H1 (cell line): ENCODE data around the gene GCFC2. TPM values are rescaled to one million over a fixed set of nuclear protein-coding genes. Genes with fewer than 3 reads are reported as not detected.

Experiments
- CTCF ChIA-PET: fragments of 300-600 bp; sonication (Branson Sonifier 250); formaldehyde crosslinking; loops from one replicate; lab custom pipeline; 2021; ENCODE audit not compliant: partially characterized antibody; lab: Charles Lee
- POLR2A ChIA-PET: fragments of 300-600 bp; sonication (Branson Sonifier 250); formaldehyde crosslinking; loops from one replicate; lab custom pipeline; 2021; ENCODE audit warnings: inconsistent platforms; ENCODE audit not compliant: partially characterized antibody; lab: Charles Lee
- DNase-seq, 2 experiments: peaks; one replicate each; pipeline versions ENCODE4 v3.0.0 to v3.0.0-alpha.2; 2010 to 2022; ENCODE audit warnings: low spot score in 2 of 2, low read depth in 1 of 2, mixed read lengths in 1 of 2
- FAIRE-seq: peaks from 2 replicates; lab custom pipeline; 2011; peaks lifted over from hg19 to GRCh38; lab: Jason Lieb, UNC
- H2AFZ ChIP-seq: 2 replicates; pipeline ENCODE4 v1.8.1; 2012; ENCODE audit warnings: low read length, inconsistent platforms
- H2AK5ac ChIP-seq: 2 replicates; pipeline ENCODE4 v1.6.1; 2013; ENCODE audit warnings: low read depth, low read length
- H2BK120ac ChIP-seq: replicated peaks from 2 replicates; pipeline ENCODE3; 2013; ENCODE audit warnings: low read depth, low read length, inconsistent platforms
- H2BK12ac ChIP-seq: 2 replicates; pipeline ENCODE4 v1.6.1; 2013; ENCODE audit warnings: low read depth, low read length
- H2BK15ac ChIP-seq: 2 replicates; pipeline ENCODE4 v1.6.1; 2013; ENCODE audit warnings: low read length
- H2BK20ac ChIP-seq: 2 replicates; pipeline ENCODE4 v1.6.1; 2013; ENCODE audit warnings: low read length
- H2BK5ac ChIP-seq: 2 replicates; pipeline ENCODE4 v1.6.1; 2013; ENCODE audit warnings: low read depth, low read length
- H3K14ac ChIP-seq: 2 replicates; pipeline ENCODE4 v1.6.1; 2013; ENCODE audit warnings: inconsistent platforms; ENCODE audit not compliant: insufficient read length
- H3K18ac ChIP-seq: 2 replicates; pipeline ENCODE4 v1.6.1; 2013; ENCODE audit warnings: low read length; ENCODE audit errors: extremely low read depth
- H3K23ac ChIP-seq: 2 replicates; pipeline ENCODE4 v1.6.1; 2013; ENCODE audit warnings: inconsistent platforms; ENCODE audit not compliant: insufficient read length
- H3K23me2 ChIP-seq: 2 replicates; pipeline ENCODE4 v1.6.1; 2013; ENCODE audit warnings: low read depth, low read length
- H3K27ac ChIP-seq: 2 replicates; pipeline ENCODE4 v1.6.1; 2011; ENCODE audit warnings: low read depth, low read length, inconsistent platforms
- H3K27me3 ChIP-seq, 4 experiments: replicated peaks in 1 of 4; 1 replicate in 1 of 4; 2 replicates in 3 of 4; pipeline versions ENCODE4 v1.6.1 to v1.8.1; 2011 to 2013; ENCODE audit warnings: low read length in 3 of 4, mild to moderate bottlenecking in 3 of 4, inconsistent platforms in 2 of 4, mixed read lengths in 2 of 4, moderate library complexity in 1 of 4; ENCODE audit not compliant: control insufficient read depth in 3 of 4, insufficient read depth in 3 of 4; ENCODE audit errors: extremely low read depth in 1 of 4
- H3K36me3 ChIP-seq, 4 experiments: 2 replicates each; pipeline versions ENCODE4 v1.6.1 to v1.8.1; 2011 to 2013; ENCODE audit warnings: mild to moderate bottlenecking in 4 of 4, low read length in 3 of 4, moderate library complexity in 2 of 4, control low read depth in 1 of 4, inconsistent platforms in 1 of 4; ENCODE audit not compliant: insufficient read depth in 4 of 4, control insufficient read depth in 2 of 4
- H3K4ac ChIP-seq: replicated peaks from 2 replicates; pipeline ENCODE3; 2013; ENCODE audit warnings: low read length, low read depth, mixed read lengths, inconsistent platforms; ENCODE audit not compliant: insufficient read length
- H3K4me1 ChIP-seq, 4 experiments: replicated peaks in 1 of 4; 1 replicate in 1 of 4; 2 replicates in 3 of 4; pipeline versions ENCODE4 v1.6.1 to v1.8.1; 2011 to 2013; ENCODE audit warnings: low read length in 3 of 4, inconsistent platforms in 2 of 4, mixed read lengths in 1 of 4; ENCODE audit not compliant: insufficient read depth in 4 of 4, control insufficient read depth in 3 of 4
- H3K4me2 ChIP-seq, 2 experiments: 2 replicates each; pipeline versions ENCODE4 v1.6.1 to v1.8.1; 2011 to 2013; ENCODE audit warnings: low read depth in 2 of 2, low read length in 2 of 2, control low read depth in 1 of 2, inconsistent platforms in 1 of 2, mild to moderate bottlenecking in 1 of 2; ENCODE audit not compliant: insufficient read depth in 1 of 2
- H3K4me3 ChIP-seq, 4 experiments: fragments of 200-600, 300-600 bp in 1 of 4; sonication (generic), shearing (Covaris generic), sonication (Bioruptor Twin) in 1 of 4; 2 replicates each; pipeline versions ENCODE4 v1.5.1 to v1.8.1; 2011 to 2016; ENCODE audit warnings: low read length in 4 of 4, low read depth in 3 of 4, control low read depth in 2 of 4, inconsistent platforms in 2 of 4, mild to moderate bottlenecking in 2 of 4, mixed read lengths in 1 of 4, moderate library complexity in 1 of 4; ENCODE audit not compliant: insufficient read depth in 2 of 4; ENCODE audit errors: extremely low read depth in 1 of 4
- H3K56ac ChIP-seq: replicated peaks from 2 replicates; pipeline ENCODE3; 2013; ENCODE audit warnings: low read depth, mild to moderate bottlenecking, mixed read lengths, low read length, inconsistent platforms; ENCODE audit not compliant: insufficient read length
- H3K79me1 ChIP-seq: 2 replicates; pipeline ENCODE4 v1.6.1; 2013; ENCODE audit warnings: low read depth, low read length, control low read depth
- H3K79me2 ChIP-seq, 2 experiments: 2 replicates each; pipeline versions ENCODE4 v1.6.1 to v1.8.1; 2012 to 2013; ENCODE audit warnings: low read length in 2 of 2, mild to moderate bottlenecking in 2 of 2, inconsistent platforms in 1 of 2; ENCODE audit not compliant: insufficient read depth in 2 of 2, control insufficient read depth in 1 of 2
- H3K9ac ChIP-seq, 4 experiments: replicated peaks in 1 of 4; 1 replicate in 1 of 4; 2 replicates in 3 of 4; pipeline versions ENCODE4 v1.6.1 to v1.8.1; 2011 to 2013; ENCODE audit warnings: low read depth in 3 of 4, low read length in 3 of 4, control low read depth in 2 of 4, mild to moderate bottlenecking in 2 of 4, moderate library complexity in 2 of 4, inconsistent platforms in 1 of 4; ENCODE audit errors: extremely low read depth in 1 of 4
- H3K9me3 ChIP-seq, 2 experiments: 2 replicates each; pipeline versions ENCODE4 v1.6.1 to v1.8.1; 2012 to 2013; ENCODE audit warnings: mild to moderate bottlenecking in 2 of 2, moderate library complexity in 2 of 2, control low read depth in 1 of 2, inconsistent platforms in 1 of 2, low read depth in 1 of 2, low read length in 1 of 2, mixed read lengths in 1 of 2; ENCODE audit not compliant: insufficient read depth in 2 of 2
- H4K20me1 ChIP-seq, 2 experiments: replicated peaks in 1 of 2; 2 replicates each; pipeline versions ENCODE3 to v1.8.1; 2011 to 2013; ENCODE audit warnings: inconsistent platforms in 2 of 2, low read length in 2 of 2, mild to moderate bottlenecking in 1 of 2; ENCODE audit not compliant: insufficient read depth in 2 of 2, control insufficient read depth in 1 of 2
- H4K5ac ChIP-seq: 2 replicates; pipeline ENCODE4 v1.6.1; 2013; ENCODE audit warnings: low read length, low read depth, mixed read lengths, inconsistent platforms; ENCODE audit not compliant: insufficient read length
- H4K8ac ChIP-seq: 2 replicates; pipeline ENCODE4 v1.8.0; 2013; ENCODE audit warnings: mild to moderate bottlenecking, moderate library complexity, low read length, inconsistent platforms; ENCODE audit not compliant: insufficient read depth; ENCODE audit errors: extremely low read depth
- H4K91ac ChIP-seq: replicated peaks from 2 replicates; pipeline ENCODE3; 2013; ENCODE audit warnings: low read length, mixed read lengths, inconsistent platforms; ENCODE audit not compliant: insufficient read length
- ASH2L ChIP-seq: fragments of 200-600, 300-600 bp; sonication (generic); IDR thresholded peaks from one replicate; pipeline ENCODE4 v1.7.1; 2017; ENCODE audit warnings: low read length
- CBX8 ChIP-seq: fragments of 300-800, 300-1000 bp; sonication (generic); IDR thresholded peaks from 2 replicates; pipeline ENCODE4 v1.7.1; 2016; ENCODE audit warnings: low read depth, low read length, borderline replicate concordance
- EGR1 ChIP-seq: IDR thresholded peaks from 2 replicates; pipeline ENCODE4 v1.6.1; 2011; ENCODE audit warnings: low read depth, low read length, borderline replicate concordance
- RNF2 ChIP-seq: fragments of 200-900, 300-1000 bp; sonication (generic); IDR thresholded peaks from 2 replicates; pipeline ENCODE4 v1.7.1; 2016; ENCODE audit warnings: borderline replicate concordance, low read depth, mild to moderate bottlenecking, antibody characterized with exemption, low read length; ENCODE audit not compliant: poor library complexity, severe bottlenecking; ENCODE audit errors: missing control alignments
- WGBS, 2 experiments: shearing (Covaris generic) in 1 of 2; methylation state at CpG; one replicate each; pipeline versions ENCODE4 v1.1.6 to v1.1.7; 2013 to 2015; ENCODE audit warnings: low lambda C conversion rate in 2 of 2, mixed read lengths in 2 of 2, inconsistent platforms in 1 of 2, low coverage in 1 of 2, missing lambda C conversion rate in 1 of 2; ENCODE audit not compliant: insufficient replicate concordance in 2 of 2, insufficient coverage in 1 of 2, insufficient read length in 1 of 2; ENCODE audit errors: extremely low coverage in 1 of 2, missing lambda C conversion rate in 1 of 2; 5-methylcytosine and 5-hydroxymethylcytosine counted together
- polyA plus RNA-seq, 7 experiments: library from polyadenylated mRNA; depleted of rRNA in 3 of 7; stranded (reverse) in 5 of 7; unstranded in 2 of 7; fragments of >200 nt in 5 of 7; fragments of 200-250 nt in 2 of 7; gene quantifications; 1 replicate in 5 of 7; 2 replicates in 1 of 7; 4 replicates in 1 of 7; pipeline versions ENCODE4 v1.2.1 to v1.2.3, GENCODE V29; 2011 to 2013; ENCODE audit warnings: missing spikeins in 2 of 7, mixed read lengths in 2 of 7
- total RNA-seq: library from RNA; stranded (reverse); fragmentation: NEBNext Ultra II Directional; extraction: Animal tissue kit (Norgen Biotek cat#: 25700); gene quantifications from 2 replicates; pipeline ENCODE4 v1.2.1, GENCODE V29; 2021
- TF ChIP-seq, protein P1 (sequence below): IDR thresholded peaks from 2 replicates; pipeline ENCODE4 v1.6.1; 2012; ENCODE audit warnings: inconsistent platforms

GCFC2 gene
- total and polyA plus RNA-seq, 2 of the 8 experiments (the other 6 are each of a cell fraction or from before 2014, with no cell fraction given) = 5.6 to 19.1 TPM

GRCh38 chr2:75616406-75616805, 94.3 kb downstream of the GCFC2 start:
- Histone ChIP-seq H3K9me3 (no peaks in the 10 kb centered on the region; a peak in 1 of 4 replicates), H3K27ac (no peak overlapping the region), H3K27me3 (no peaks in the 10 kb centered on the region), H3K79me2 (no peaks in the 10 kb centered on the region), H2BK5ac (no peak overlapping the region), H3K14ac (no peak overlapping the region), H4K5ac (no peak overlapping the region), H3K4me1 (no peaks in the 10 kb centered on the region), H3K4me3 (no peak overlapping the region), H2BK12ac (no peak overlapping the region), H3K79me1 (no peaks in the 10 kb centered on the region), H3K4ac (no peak overlapping the region), H3K18ac (no peak overlapping the region), H2BK15ac (no peak overlapping the region), H3K23ac (no peak overlapping the region), H3K36me3 (no peaks in the 10 kb centered on the region), H2BK20ac (no peak overlapping the region), H3K9ac (no peak overlapping the region), H3K23me2 (peaks cover 2% of the 10 kb centered on the region; the same call in 1 of the 2 replicates), H3K56ac (no peak overlapping the region), H2AK5ac (no peak overlapping the region), H2AFZ (no peak overlapping the region), H4K91ac (no peak overlapping the region), H4K20me1 (no peaks in the 10 kb centered on the region), H3K4me2 (no peak overlapping the region), H4K8ac (no peak overlapping the region), H2BK120ac (no peak overlapping the region)
- CTCF ChIA-PET = interaction anchor here (0.7 to 1.7 kb wide), 4 partner anchors 10 to 150 kb away, joined by 3 to 12 read pairs (median 4); no protein-coding TSS in a partner anchor
- WGBS, 2 experiments = 83% methylated on average over 4 of the region's 4 CpGs; no CpG with 5 or more reads in 1 of the 2 experiments
- POLR2A ChIA-PET = no interaction called here
- DNase-seq (no peak), FAIRE-seq (no peak)
- no peak for TF ChIP-seq CBX8
- TF ChIP-seq, protein P1, sequence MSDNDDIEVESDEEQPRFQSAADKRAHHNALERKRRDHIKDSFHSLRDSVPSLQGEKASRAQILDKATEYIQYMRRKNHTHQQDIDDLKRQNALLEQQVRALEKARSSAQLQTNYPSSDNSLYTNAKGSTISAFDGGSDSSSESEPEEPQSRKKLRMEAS = no peak
- TF ChIP-seq ASH2L = no peak
- TF ChIP-seq EGR1 = no peak
- TF ChIP-seq RNF2 = no peak
